Brain microvascular endothelial cell (primary cell): ENCODE measurements around the gene SPTBN4.

Experiments used
- DNase-seq: peaks from one replicate; pipeline ENCODE4 v3.0.0-alpha.2; 2020
- H3K27ac ChIP-seq: fragments of 250-450 bp; sonication (Bioruptor Pico); 2 replicates; pipeline ENCODE4 v1.5.1; 2020; ENCODE audit warnings: mild to moderate bottlenecking, moderate library complexity
- H3K27me3 ChIP-seq: fragments of 250-450 bp; sonication (Bioruptor Pico); replicated peaks from 2 replicates; pipeline ENCODE4 v1.5.1; 2020; ENCODE audit warnings: mild to moderate bottlenecking
- H3K36me3 ChIP-seq: fragments of 250-450 bp; sonication (Bioruptor Pico); replicated peaks from 2 replicates; pipeline ENCODE4 v1.5.1; 2020; ENCODE audit warnings: mild to moderate bottlenecking
- H3K4me3 ChIP-seq: 2 replicates; pipeline ENCODE4 v1.5.1; 2011; ENCODE audit warnings: low read depth, mild to moderate bottlenecking, control low read depth, low read length, moderate library complexity
- CTCF ChIP-seq: IDR thresholded peaks from 2 replicates; pipeline ENCODE4 v1.5.1; 2011; ENCODE audit warnings: low read depth, mild to moderate bottlenecking, moderate library complexity, low read length, control low read depth, inconsistent platforms; ENCODE audit errors: missing control alignments
- in situ Hi-C: cut with HindIII; loops from 2 replicates; pipeline ENCODE4 v1.10.0; 2017; ENCODE audit warnings: low sequenced_read_pairs, low pct_ligation_motif_present

The SPTBN4 gene

DNA sequence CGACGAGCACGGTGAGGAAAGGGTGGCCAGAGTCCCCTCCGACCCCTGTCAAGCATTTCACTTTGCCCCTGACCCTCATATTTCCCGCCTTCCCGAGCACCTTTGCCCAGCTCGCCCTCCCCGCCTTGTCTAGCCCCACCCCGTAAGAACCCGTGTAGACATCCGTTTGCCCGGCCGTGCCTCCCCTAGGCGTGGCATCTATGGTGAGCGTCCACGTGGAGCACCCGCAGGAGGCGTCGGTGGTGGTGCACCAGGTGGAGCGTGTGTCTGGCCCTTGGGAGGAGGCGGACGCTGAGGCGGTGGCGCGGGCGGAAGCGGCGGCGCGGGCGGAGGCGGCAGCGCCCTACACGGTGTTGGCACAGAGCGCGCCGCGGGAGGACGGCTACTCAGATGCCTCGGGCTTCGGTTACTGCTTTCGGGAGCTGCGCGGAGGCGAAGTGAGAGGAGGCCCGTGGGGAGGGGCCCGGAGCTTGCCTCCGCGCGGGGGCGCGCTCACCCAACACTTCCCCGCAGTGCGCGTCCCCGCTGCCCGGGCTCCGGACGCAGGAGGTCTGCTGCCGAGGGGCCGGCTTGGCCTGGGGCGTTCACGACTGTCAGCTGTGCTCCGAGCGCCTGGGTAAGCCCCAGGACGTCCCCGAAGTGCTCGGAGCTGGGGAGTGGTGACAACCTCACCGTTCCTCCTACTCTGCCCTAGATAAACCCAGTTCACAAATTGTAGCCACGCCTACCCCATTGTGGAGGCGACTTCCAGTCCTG, 138.6 kb downstream of the SPTBN4 start:
- Histone ChIP-seq H3K36me3 (no peaks in the 10 kb centered on the region), H3K27ac (no peak overlapping the region), H3K4me3 (peak overlapping the region; percentile 49), H3K27me3 (no peaks in the 10 kb centered on the region)
- peak; percentile 30 for DNase-seq
- in situ Hi-C loops = no loop called here
- no peak for TF ChIP-seq CTCF

DNA sequence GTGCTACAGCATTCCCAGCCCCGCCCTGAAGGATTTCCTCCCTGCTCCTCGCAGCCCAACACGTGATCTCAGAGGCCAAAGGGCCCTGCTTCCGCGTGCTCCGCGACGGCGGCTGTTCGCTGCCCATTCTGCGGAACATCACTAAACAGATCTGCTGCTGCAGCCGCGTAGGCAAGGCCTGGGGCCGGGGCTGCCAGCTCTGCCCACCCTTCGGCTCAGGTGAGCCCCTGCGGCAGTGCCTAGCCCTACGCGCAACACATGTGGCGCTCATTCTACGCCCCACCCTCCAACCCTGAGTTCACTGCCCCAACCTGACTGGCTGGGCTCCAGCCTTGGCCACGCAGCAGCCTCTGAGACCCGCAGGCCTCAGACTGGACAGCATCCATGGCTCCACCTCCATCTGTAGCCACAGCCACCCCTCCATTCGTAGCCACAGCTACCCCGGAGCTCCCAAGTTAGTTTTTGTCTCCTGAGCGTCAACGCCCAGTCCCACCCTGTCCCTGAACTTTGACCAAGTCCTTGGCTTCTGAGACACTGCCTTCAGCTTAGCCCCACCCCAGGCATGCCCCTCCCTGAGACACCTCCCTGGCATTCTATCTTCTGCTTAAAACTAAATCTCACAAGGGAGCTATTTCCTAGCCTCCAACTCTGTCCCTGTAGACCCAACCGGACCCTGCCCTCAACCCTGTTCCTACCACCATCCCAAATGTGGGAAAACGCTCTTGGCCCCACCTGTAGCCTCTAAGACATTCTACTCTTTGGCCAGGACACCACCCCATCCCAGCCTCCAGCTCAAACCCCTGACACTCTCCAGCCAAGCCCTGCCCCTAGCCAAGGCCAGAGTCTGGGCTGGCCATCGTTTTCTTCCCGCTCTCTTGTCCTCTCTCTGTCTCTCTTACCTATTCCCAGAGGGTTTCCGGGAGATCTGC, 140.8 kb downstream of the SPTBN4 start:
- Histone ChIP-seq H3K36me3 (no peaks in the 10 kb centered on the region), H3K4me3 (no peak overlapping the region), H3K27ac (no peak overlapping the region), H3K27me3 (no peaks in the 10 kb centered on the region)
- in situ Hi-C loops = no loop called here
- no peak for TF ChIP-seq CTCF
- no peak for DNase-seq

DNA sequence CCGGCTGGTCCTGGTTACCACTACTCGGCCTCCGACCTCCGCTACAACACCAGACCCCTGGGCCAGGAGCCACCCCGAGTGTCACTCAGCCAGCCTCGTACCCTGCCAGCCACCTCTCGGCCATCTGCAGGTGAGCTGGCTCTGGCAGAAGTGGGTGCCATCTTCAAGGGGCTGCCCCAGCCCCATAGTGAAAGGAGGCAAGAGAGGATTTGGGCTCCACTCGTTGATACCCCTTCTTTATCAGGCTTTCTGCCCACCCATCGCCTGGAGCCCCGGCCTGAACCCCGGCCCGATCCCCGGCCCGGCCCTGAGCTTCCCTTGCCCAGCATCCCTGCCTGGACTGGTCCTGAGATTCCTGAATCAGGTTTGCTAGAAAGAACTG, 141.4 kb downstream of the SPTBN4 start:
- no peak for DNase-seq
- Histone ChIP-seq H3K27ac (no peak overlapping the region), H3K36me3 (no peaks in the 10 kb centered on the region), H3K27me3 (no peaks in the 10 kb centered on the region), H3K4me3 (no peak overlapping the region)
- TF ChIP-seq CTCF = no peak
- in situ Hi-C loops = no loop called here

GRCh38 chr19:40608957-40609356, 142.2 kb downstream of the SPTBN4 start:
- in situ Hi-C loops = no loop called here
- no peak for DNase-seq
- H3K27me3 ChIP-seq = no peaks in the 10 kb centered on the region
- no peak for TF ChIP-seq CTCF
- H3K36me3 ChIP-seq = no peaks in the 10 kb centered on the region
- no peak overlapping the region for H3K27ac ChIP-seq
- no peak overlapping the region for H3K4me3 ChIP-seq

DNA sequence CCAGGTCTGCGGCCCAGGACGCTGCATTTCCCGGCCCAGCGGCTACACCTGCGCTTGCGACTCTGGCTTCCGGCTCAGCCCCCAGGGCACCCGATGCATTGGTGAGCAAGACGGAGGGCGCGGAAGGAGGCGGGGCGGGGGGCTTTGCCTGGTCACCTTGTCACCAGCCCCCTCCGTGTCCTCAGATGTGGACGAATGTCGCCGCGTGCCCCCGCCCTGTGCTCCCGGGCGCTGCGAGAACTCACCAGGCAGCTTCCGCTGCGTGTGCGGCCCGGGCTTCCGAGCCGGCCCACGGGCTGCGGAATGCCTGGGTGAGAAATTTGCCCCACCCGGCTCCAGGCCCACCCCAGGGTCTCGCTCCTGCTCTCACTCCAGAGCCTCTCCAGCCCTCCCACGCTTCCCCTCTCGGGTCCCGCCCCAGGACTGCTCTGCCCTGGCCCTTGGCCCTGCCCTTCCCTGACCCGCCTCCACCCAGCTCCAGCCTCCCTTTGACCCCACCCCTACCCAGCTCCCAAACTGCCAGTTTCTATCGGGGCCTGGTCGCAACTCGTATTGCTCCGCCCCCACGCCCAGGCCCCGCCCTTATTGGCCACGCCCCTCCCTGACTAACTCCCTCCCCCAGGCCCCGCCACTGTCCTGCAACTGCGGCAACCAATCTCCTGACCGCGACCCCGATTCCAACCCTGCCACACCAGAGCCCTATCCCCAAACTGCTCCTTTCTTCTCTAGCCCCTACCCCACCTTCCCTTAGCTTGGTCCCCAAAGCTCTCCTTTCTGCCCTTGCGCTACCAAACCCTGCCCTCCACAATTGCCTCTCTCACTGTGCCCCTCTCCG, 143.0 kb downstream of the SPTBN4 start:
- DNase-seq = peak; percentile 77
- TF ChIP-seq CTCF = no peak
- no peaks in the 10 kb centered on the region for H3K36me3 ChIP-seq
- in situ Hi-C loops = no loop called here
- peak overlapping the region; percentile 48 for H3K4me3 ChIP-seq
- H3K27ac ChIP-seq = no peak overlapping the region
- H3K27me3 ChIP-seq = no peaks in the 10 kb centered on the region
